Muscle layer of colon (tissue), 2 donors: ENCODE data around the gene PDLIM7.

Experiments
- H3K27ac ChIP-seq: one replicate; pipeline ENCODE4 v1.7.0; 2013; ENCODE audit warnings: low read depth, mild to moderate bottlenecking, low read length, moderate library complexity
- H3K27me3 ChIP-seq, 2 donors: one replicate each; pipeline ENCODE4 v1.7.0; 2013; ENCODE audit warnings: low read length in 2 of 2, mild to moderate bottlenecking in 2 of 2; ENCODE audit not compliant: insufficient read depth in 2 of 2, control insufficient read depth in 1 of 2
- H3K36me3 ChIP-seq: one replicate; pipeline ENCODE4 v1.7.0; 2013; ENCODE audit warnings: mild to moderate bottlenecking, low read length; ENCODE audit not compliant: insufficient read depth
- H3K4me1 ChIP-seq: one replicate; pipeline ENCODE4 v1.7.0; 2013; ENCODE audit warnings: mild to moderate bottlenecking, low read length; ENCODE audit not compliant: insufficient read depth
- H3K4me3 ChIP-seq, 2 donors: one replicate each; pipeline ENCODE4 v1.7.0; 2013; ENCODE audit warnings: low read length in 2 of 2, low read depth in 1 of 2, mild to moderate bottlenecking in 1 of 2, moderate library complexity in 1 of 2
- H3K9ac ChIP-seq: one replicate; pipeline ENCODE4 v1.7.0; 2013; ENCODE audit warnings: low read length
- H3K9me3 ChIP-seq: one replicate; pipeline ENCODE4 v1.7.0; 2013; ENCODE audit warnings: mild to moderate bottlenecking, low read length
- donor health status: abdominal sarcoma.
- donor health status: Adenocarcinoma of cecum.

Gene PDLIM7

GRCh38 chr5:177504086-177505056, 7.0 kb upstream of the PDLIM7 start:
- Histone ChIP-seq H3K4me1 (peaks cover 9% of the 10 kb centered on the region), H3K9ac (no peak overlapping the region), H3K36me3 (no peaks in the 10 kb centered on the region), H3K27ac (no peak overlapping the region), H3K27me3 (no peaks in the 10 kb centered on the region), H3K4me3 (no peak overlapping the region), H3K9me3 (no peaks in the 10 kb centered on the region)

GRCh38 chr5:177503351-177504085, 6.1 kb upstream of the PDLIM7 start:
- Histone ChIP-seq H3K9ac (no peak overlapping the region), H3K4me1 (peaks cover 9% of the 10 kb centered on the region), H3K9me3 (no peaks in the 10 kb centered on the region), H3K4me3 (no peak overlapping the region), H3K27me3 (no peaks in the 10 kb centered on the region), H3K27ac (no peak overlapping the region), H3K36me3 (no peaks in the 10 kb centered on the region)

- Histone ChIP-seq H3K9me3 (no peaks in the 10 kb centered on the region), H3K36me3 (no peaks in the 10 kb centered on the region), H3K4me3 (no peak overlapping the region), H3K27ac (no peak overlapping the region), H3K4me1 (peaks cover 9% of the 10 kb centered on the region), H3K9ac (no peak overlapping the region), H3K27me3 (no peaks in the 10 kb centered on the region)
These were observed 5.5 kb upstream of the PDLIM7 start for GRCh38 chr5:177502886-177503285.

GRCh38 chr5:177501874-177502678, 4.7 kb upstream of the PDLIM7 start:
- Histone ChIP-seq H3K4me1 (peaks cover 9% of the 10 kb centered on the region), H3K9ac (no peak overlapping the region), H3K27ac (no peak overlapping the region)

GRCh38 chr5:177500685-177501522, 3.5 kb upstream of the PDLIM7 start:
- no peaks in the 10 kb centered on the region for H3K9me3 ChIP-seq
- no peaks in the 10 kb centered on the region for H3K36me3 ChIP-seq
- peak overlapping the region; percentile 21 for H3K27ac ChIP-seq
- H3K27me3 ChIP-seq: no peaks in the 10 kb centered on the region
- no peak overlapping the region for H3K4me3 ChIP-seq
- H3K4me1 ChIP-seq: peaks cover 14% of the 10 kb centered on the region
- H3K9ac ChIP-seq: no peak overlapping the region

More at GRCh38 chr5:177501874-177502678, 4.7 kb upstream of the PDLIM7 start:
- Histone ChIP-seq H3K9me3 (no peaks in the 10 kb centered on the region), H3K36me3 (no peaks in the 10 kb centered on the region), H3K4me3 (no peak overlapping the region), H3K27me3 (no peaks in the 10 kb centered on the region)

- no peak overlapping the region for H3K4me3 ChIP-seq
- H3K9ac ChIP-seq: no peak overlapping the region
- H3K27me3 ChIP-seq: no peaks in the 10 kb centered on the region
- H3K27ac ChIP-seq: no peak overlapping the region
- H3K36me3 ChIP-seq: no peaks in the 10 kb centered on the region
- H3K9me3 ChIP-seq: no peaks in the 10 kb centered on the region
- peaks cover 24% of the 10 kb centered on the region for H3K4me1 ChIP-seq
These were observed 2.4 kb upstream of the PDLIM7 start for GRCh38 chr5:177499842-177500241.

GRCh38 chr5:177498013-177498787, 796 bp upstream of the PDLIM7 start:
- peaks cover 11% of the 10 kb centered on the region for H3K36me3 ChIP-seq
- peak overlapping the region; percentile 57 for H3K27ac ChIP-seq
- peaks cover 37% of the 10 kb centered on the region for H3K4me1 ChIP-seq
- H3K27me3 ChIP-seq: no peaks in the 10 kb centered on the region
- H3K4me3 ChIP-seq: peak overlapping the region; percentile 72 to 79
- H3K9ac ChIP-seq: peak overlapping the region; percentile 63
- no peaks in the 10 kb centered on the region for H3K9me3 ChIP-seq

- peaks cover 49% of the 10 kb centered on the region for H3K4me1 ChIP-seq
- peak overlapping the region; percentile 81 for H3K9ac ChIP-seq
- H3K9me3 ChIP-seq: no peaks in the 10 kb centered on the region
- H3K27ac ChIP-seq: peak overlapping the region; percentile 100
- H3K27me3 ChIP-seq: no peaks in the 10 kb centered on the region
- H3K36me3 ChIP-seq: peaks cover 21% of the 10 kb centered on the region
- peak overlapping the region; percentile 79 to 88 for H3K4me3 ChIP-seq
These were observed 595 bp downstream of the PDLIM7 start for GRCh38 chr5:177496727-177497291.

- Histone ChIP-seq H3K9ac (peak overlapping the region; percentile 81), H3K27ac (peak overlapping the region; percentile 100), H3K9me3 (no peaks in the 10 kb centered on the region), H3K36me3 (peaks cover 23% of the 10 kb centered on the region), H3K4me3 (peak overlapping the region; percentile 64 to 88), H3K4me1 (peaks cover 49% of the 10 kb centered on the region), H3K27me3 (no peaks in the 10 kb centered on the region)
These were observed 1.2 kb downstream of the PDLIM7 start for GRCh38 chr5:177496070-177496726.
